ENCODE data around the gene SPCS2. TPM values are rescaled to one million over a fixed set of nuclear protein-coding genes. Genes with fewer than 3 reads are reported as not detected.

The SPCS2 gene
- total RNA-seq, 1 experiment from 2014 or later: 116 TPM

DNA sequence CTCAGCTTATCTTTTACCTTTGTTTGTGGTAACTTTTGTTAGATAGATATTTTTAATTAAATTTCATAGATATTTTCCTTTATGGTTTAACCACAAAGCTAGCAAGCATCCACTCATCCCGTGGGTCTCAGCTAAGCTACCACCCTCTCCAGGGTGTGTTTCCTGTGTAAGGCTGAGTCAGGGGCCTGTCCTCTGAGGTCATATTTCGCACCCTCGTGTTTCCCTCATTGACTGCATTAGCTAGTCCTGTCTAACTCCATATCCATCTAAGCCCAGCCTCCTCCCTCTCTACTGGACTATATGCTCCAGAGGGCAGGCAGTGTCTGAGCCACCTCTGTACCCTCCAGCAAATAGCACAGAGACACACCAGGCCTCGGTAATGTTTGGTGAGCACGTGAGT lies 16.9 kb upstream of the SPCS2 start:
- POLR2A ChIA-PET: no interaction called here
- Mint-ChIP-seq H3K27ac (no peak overlapping the region), H3K9me3 (no peaks in the 10 kb centered on the region), H3K27me3 (ENCODE audit: low read depth) (no peaks in the 10 kb centered on the region), H3K4me1 (no peaks in the 10 kb centered on the region), H3K4me3 (no peak overlapping the region), H3K36me3 (peaks cover 4% of the 10 kb centered on the region)
- CTCF ChIA-PET: no interaction called here
- TF ChIP-seq, protein P1, sequence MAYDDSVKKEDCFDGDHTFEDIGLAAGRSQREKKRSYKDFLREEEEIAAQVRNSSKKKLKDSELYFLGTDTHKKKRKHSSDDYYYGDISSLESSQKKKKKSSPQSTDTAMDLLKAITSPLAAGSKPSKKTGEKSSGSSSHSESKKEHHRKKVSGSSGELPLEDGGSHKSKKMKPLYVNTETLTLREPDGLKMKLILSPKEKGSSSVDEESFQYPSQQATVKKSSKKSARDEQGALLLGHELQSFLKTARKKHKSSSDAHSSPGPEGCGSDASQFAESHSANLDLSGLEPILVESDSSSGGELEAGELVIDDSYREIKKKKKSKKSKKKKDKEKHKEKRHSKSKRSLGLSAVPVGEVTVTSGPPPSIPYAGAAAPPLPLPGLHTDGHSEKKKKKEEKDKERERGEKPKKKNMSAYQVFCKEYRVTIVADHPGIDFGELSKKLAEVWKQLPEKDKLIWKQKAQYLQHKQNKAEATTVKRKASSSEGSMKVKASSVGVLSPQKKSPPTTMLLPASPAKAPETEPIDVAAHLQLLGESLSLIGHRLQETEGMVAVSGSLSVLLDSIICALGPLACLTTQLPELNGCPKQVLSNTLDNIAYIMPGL (CRISPR knock-in tag; IDR thresholded peaks at IDR 0.05): no peak
- TF ChIP-seq AFF4 (CRISPR knock-in tag; IDR thresholded peaks at IDR 0.05; ENCODE audit: borderline replicate concordance): no peak
- TF ChIP-seq, protein P2, sequence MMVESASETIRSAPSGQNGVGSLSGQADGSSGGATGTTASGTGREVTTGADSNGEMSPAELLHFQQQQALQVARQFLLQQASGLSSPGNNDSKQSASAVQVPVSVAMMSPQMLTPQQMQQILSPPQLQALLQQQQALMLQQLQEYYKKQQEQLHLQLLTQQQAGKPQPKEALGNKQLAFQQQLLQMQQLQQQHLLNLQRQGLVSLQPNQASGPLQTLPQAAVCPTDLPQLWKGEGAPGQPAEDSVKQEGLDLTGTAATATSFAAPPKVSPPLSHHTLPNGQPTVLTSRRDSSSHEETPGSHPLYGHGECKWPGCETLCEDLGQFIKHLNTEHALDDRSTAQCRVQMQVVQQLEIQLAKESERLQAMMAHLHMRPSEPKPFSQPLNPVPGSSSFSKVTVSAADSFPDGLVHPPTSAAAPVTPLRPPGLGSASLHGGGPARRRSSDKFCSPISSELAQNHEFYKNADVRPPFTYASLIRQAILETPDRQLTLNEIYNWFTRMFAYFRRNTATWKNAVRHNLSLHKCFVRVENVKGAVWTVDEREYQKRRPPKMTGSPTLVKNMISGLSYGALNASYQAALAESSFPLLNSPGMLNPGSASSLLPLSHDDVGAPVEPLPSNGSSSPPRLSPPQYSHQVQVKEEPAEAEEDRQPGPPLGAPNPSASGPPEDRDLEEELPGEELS (CRISPR knock-in tag; IDR thresholded peaks at IDR 0.05): no peak
- TF ChIP-seq NR1H2 (CRISPR knock-in tag; IDR thresholded peaks at IDR 0.05): no peak
- TF ChIP-seq ZNF317 (CRISPR knock-in tag; IDR thresholded peaks at IDR 0.05; ENCODE audit: borderline replicate concordance, low read depth): no peak
- no peak for TF ChIP-seq ETV6 (CRISPR knock-in tag; IDR thresholded peaks at IDR 0.05)
- TF ChIP-seq ZNF138 (CRISPR knock-in tag; conservative IDR thresholded peaks at IDR 0.05): no peak
- TF ChIP-seq STAT6 (CRISPR knock-in tag; conservative IDR thresholded peaks at IDR 0.05; ENCODE audit: low read depth): no peak
- TF ChIP-seq, protein P3, sequence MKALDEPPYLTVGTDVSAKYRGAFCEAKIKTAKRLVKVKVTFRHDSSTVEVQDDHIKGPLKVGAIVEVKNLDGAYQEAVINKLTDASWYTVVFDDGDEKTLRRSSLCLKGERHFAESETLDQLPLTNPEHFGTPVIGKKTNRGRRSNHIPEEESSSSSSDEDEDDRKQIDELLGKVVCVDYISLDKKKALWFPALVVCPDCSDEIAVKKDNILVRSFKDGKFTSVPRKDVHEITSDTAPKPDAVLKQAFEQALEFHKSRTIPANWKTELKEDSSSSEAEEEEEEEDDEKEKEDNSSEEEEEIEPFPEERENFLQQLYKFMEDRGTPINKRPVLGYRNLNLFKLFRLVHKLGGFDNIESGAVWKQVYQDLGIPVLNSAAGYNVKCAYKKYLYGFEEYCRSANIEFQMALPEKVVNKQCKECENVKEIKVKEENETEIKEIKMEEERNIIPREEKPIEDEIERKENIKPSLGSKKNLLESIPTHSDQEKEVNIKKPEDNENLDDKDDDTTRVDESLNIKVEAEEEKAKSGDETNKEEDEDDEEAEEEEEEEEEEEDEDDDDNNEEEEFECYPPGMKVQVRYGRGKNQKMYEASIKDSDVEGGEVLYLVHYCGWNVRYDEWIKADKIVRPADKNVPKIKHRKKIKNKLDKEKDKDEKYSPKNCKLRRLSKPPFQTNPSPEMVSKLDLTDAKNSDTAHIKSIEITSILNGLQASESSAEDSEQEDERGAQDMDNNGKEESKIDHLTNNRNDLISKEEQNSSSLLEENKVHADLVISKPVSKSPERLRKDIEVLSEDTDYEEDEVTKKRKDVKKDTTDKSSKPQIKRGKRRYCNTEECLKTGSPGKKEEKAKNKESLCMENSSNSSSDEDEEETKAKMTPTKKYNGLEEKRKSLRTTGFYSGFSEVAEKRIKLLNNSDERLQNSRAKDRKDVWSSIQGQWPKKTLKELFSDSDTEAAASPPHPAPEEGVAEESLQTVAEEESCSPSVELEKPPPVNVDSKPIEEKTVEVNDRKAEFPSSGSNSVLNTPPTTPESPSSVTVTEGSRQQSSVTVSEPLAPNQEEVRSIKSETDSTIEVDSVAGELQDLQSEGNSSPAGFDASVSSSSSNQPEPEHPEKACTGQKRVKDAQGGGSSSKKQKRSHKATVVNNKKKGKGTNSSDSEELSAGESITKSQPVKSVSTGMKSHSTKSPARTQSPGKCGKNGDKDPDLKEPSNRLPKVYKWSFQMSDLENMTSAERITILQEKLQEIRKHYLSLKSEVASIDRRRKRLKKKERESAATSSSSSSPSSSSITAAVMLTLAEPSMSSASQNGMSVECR (CRISPR knock-in tag; IDR thresholded peaks at IDR 0.05; ENCODE audit: borderline replicate concordance): no peak
- no peak for TF ChIP-seq KAT7 (CRISPR knock-in tag; IDR thresholded peaks at IDR 0.05; ENCODE audit: borderline replicate concordance)
- no peak for TF ChIP-seq ZBTB21 (CRISPR knock-in tag; IDR thresholded peaks at IDR 0.05; ENCODE audit: borderline replicate concordance)
- TF ChIP-seq NR2C2 (CRISPR knock-in tag; IDR thresholded peaks at IDR 0.05): no peak
- TF ChIP-seq ZNF396 (CRISPR knock-in tag; IDR thresholded peaks at IDR 0.05; ENCODE audit: borderline replicate concordance): no peak
- ATAC-seq (no peak), DNase-seq (ENCODE audit: low spot score) (no peak)
